Measurements from ENCODE around the gene PHKA2. TPM values are rescaled to one million over a fixed set of nuclear protein-coding genes. Genes with fewer than 3 reads are reported as not detected.

PHKA2 gene
- total and polyA plus RNA-seq, 4 donors = 28.9 to 82.3 (median 41.9) TPM

DNA sequence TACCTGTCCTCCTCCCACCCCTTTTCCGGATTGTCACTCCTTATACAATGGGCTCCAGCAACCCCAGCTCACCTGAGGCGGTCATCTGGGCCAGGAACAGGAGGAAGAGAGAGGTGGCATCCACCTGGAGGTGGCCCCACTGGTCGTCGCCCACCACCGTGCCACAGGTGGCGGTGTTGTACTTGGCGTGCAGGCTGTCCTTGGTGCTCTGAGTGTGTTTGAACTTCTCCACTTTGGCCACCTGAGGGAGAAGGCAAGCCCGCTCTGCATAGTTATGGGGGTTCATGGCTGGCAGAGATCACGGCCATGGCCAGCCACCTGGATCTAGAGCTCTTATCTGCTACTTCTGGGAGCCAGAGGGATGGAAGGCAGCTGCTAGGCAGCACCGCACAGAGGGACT, 32.9 kb downstream of the PHKA2 start:
- H3K27me3 ChIP-seq (ENCODE audit: control insufficient read depth in 4 of 4, insufficient read depth in 4 of 4, low read length in 3 of 4) = no peaks in the 10 kb centered on the region
- peaks cover 1 to 18% (median 9%) of the 10 kb centered on the region in 4 donors for H3K36me3 ChIP-seq (ENCODE audit: control insufficient read depth in 4 of 4, insufficient read depth in 3 of 4, low read depth in 1 of 4, low read length in 3 of 4)
- no peak overlapping the region for H3K9ac ChIP-seq (ENCODE audit: low read depth in 1 of 2, low read length in 2 of 2)
- no peak for TF ChIP-seq EGR1 (IDR thresholded peaks at IDR 0.05; ENCODE audit: low read depth in 2 of 2)
- TF ChIP-seq RAD21 (IDR thresholded peaks at IDR 0.05) = no peak
- no peak for TF ChIP-seq HNF4G (IDR thresholded peaks at IDR 0.05)
- TF ChIP-seq, protein P1, sequence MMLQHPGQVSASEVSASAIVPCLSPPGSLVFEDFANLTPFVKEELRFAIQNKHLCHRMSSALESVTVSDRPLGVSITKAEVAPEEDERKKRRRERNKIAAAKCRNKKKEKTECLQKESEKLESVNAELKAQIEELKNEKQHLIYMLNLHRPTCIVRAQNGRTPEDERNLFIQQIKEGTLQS (IDR thresholded peaks at IDR 0.05) = no peak
- TF ChIP-seq, protein P2, sequence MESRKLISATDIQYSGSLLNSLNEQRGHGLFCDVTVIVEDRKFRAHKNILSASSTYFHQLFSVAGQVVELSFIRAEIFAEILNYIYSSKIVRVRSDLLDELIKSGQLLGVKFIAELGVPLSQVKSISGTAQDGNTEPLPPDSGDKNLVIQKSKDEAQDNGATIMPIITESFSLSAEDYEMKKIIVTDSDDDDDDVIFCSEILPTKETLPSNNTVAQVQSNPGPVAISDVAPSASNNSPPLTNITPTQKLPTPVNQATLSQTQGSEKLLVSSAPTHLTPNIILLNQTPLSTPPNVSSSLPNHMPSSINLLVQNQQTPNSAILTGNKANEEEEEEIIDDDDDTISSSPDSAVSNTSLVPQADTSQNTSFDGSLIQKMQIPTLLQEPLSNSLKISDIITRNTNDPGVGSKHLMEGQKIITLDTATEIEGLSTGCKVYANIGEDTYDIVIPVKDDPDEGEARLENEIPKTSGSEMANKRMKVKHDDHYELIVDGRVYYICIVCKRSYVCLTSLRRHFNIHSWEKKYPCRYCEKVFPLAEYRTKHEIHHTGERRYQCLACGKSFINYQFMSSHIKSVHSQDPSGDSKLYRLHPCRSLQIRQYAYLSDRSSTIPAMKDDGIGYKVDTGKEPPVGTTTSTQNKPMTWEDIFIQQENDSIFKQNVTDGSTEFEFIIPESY (IDR thresholded peaks at IDR 0.05) = no peak
- TF ChIP-seq TAF1 (conservative IDR thresholded peaks at IDR 0.05) = no peak
- no peak for TF ChIP-seq RXRA (IDR thresholded peaks at IDR 0.05)
- TF ChIP-seq FOXA2 (IDR thresholded peaks at IDR 0.05) = no peak
- TF ChIP-seq, protein P3, sequence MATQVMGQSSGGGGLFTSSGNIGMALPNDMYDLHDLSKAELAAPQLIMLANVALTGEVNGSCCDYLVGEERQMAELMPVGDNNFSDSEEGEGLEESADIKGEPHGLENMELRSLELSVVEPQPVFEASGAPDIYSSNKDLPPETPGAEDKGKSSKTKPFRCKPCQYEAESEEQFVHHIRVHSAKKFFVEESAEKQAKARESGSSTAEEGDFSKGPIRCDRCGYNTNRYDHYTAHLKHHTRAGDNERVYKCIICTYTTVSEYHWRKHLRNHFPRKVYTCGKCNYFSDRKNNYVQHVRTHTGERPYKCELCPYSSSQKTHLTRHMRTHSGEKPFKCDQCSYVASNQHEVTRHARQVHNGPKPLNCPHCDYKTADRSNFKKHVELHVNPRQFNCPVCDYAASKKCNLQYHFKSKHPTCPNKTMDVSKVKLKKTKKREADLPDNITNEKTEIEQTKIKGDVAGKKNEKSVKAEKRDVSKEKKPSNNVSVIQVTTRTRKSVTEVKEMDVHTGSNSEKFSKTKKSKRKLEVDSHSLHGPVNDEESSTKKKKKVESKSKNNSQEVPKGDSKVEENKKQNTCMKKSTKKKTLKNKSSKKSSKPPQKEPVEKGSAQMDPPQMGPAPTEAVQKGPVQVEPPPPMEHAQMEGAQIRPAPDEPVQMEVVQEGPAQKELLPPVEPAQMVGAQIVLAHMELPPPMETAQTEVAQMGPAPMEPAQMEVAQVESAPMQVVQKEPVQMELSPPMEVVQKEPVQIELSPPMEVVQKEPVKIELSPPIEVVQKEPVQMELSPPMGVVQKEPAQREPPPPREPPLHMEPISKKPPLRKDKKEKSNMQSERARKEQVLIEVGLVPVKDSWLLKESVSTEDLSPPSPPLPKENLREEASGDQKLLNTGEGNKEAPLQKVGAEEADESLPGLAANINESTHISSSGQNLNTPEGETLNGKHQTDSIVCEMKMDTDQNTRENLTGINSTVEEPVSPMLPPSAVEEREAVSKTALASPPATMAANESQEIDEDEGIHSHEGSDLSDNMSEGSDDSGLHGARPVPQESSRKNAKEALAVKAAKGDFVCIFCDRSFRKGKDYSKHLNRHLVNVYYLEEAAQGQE (IDR thresholded peaks at IDR 0.05) = no peak
- no peak for TF ChIP-seq SP1 (IDR thresholded peaks at IDR 0.05)
- TF ChIP-seq, protein P4, sequence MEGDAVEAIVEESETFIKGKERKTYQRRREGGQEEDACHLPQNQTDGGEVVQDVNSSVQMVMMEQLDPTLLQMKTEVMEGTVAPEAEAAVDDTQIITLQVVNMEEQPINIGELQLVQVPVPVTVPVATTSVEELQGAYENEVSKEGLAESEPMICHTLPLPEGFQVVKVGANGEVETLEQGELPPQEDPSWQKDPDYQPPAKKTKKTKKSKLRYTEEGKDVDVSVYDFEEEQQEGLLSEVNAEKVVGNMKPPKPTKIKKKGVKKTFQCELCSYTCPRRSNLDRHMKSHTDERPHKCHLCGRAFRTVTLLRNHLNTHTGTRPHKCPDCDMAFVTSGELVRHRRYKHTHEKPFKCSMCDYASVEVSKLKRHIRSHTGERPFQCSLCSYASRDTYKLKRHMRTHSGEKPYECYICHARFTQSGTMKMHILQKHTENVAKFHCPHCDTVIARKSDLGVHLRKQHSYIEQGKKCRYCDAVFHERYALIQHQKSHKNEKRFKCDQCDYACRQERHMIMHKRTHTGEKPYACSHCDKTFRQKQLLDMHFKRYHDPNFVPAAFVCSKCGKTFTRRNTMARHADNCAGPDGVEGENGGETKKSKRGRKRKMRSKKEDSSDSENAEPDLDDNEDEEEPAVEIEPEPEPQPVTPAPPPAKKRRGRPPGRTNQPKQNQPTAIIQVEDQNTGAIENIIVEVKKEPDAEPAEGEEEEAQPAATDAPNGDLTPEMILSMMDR (IDR thresholded peaks at IDR 0.05; ENCODE audit: low read depth, low read length, missing input control) = no peak
- TF ChIP-seq, protein P5, sequence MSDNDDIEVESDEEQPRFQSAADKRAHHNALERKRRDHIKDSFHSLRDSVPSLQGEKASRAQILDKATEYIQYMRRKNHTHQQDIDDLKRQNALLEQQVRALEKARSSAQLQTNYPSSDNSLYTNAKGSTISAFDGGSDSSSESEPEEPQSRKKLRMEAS (IDR thresholded peaks at IDR 0.05) = no peak
- TF ChIP-seq JUND (IDR thresholded peaks at IDR 0.05) = no peak
- no peak for TF ChIP-seq GABPA (IDR thresholded peaks at IDR 0.05 in 1 of 2, conservative IDR thresholded peaks at IDR 0.05 in 1 of 2)
- TF ChIP-seq HNF4A (conservative IDR thresholded peaks at IDR 0.05) = no peak
- TF ChIP-seq FOXA1 (IDR thresholded peaks at IDR 0.05) = no peak
- no peak for TF ChIP-seq YY1 (IDR thresholded peaks at IDR 0.05)
- H3K4me1 ChIP-seq (ENCODE audit: control insufficient read depth in 4 of 4, insufficient read depth in 4 of 4, low read length in 3 of 4) = no peaks in the 10 kb centered on the region
- H3K9me3 ChIP-seq (ENCODE audit: control insufficient read depth in 4 of 4, low read length in 3 of 4) = no peaks in the 10 kb centered on the region
- WGBS = 96% methylated on average over 10 of the region's 10 CpGs
- no peak overlapping the region for H3K4me3 ChIP-seq (ENCODE audit: low read depth in 1 of 3, low read length in 3 of 3)
- DNase-seq (ENCODE audit: low spot score) = no peak
- no peak overlapping the region for H3K27ac ChIP-seq (ENCODE audit: low read depth in 1 of 2, low read length in 2 of 2)

Measured in liver (tissue), 9 donors.